SK-N-SH treated with all-trans-retinoic acid at 6 μM for 48 hours (cell line): Measurements from ENCODE around the gene TECPR1.

Source experiments
- ATAC-seq: fragments of 200-7000 bp; cut with Tn5 transposase; 3 replicates; pipeline ENCODE4 v1.9.1; 2020; ENCODE audit warnings: mild to moderate bottlenecking, moderate library complexity
- BACH2 ChIP-seq: fragments of 250-450 bp; sonication (Bioruptor Pico); IDR thresholded peaks from 2 replicates; pipeline ENCODE4 v1.9.0; 2021; ENCODE audit warnings: mild to moderate bottlenecking, borderline replicate concordance
- CSDC2 ChIP-seq: fragments of 250-450 bp; sonication (Bioruptor Pico); IDR thresholded peaks from 2 replicates; pipeline ENCODE4 v1.5.0; 2020; ENCODE audit warnings: mild to moderate bottlenecking, moderate library complexity
- GLIS3 ChIP-seq: fragments of 250-450 bp; sonication (Bioruptor Pico); IDR thresholded peaks from 2 replicates; pipeline ENCODE4 v1.5.0; 2020; ENCODE audit warnings: mild to moderate bottlenecking, moderate library complexity
- ISL1 ChIP-seq: fragments of 250-450 bp; sonication (Bioruptor Pico); IDR thresholded peaks from 2 replicates; pipeline ENCODE4 v2.1.2; 2022; ENCODE audit warnings: mild to moderate bottlenecking, moderate library complexity
- OSR1 ChIP-seq: fragments of 250-450 bp; sonication (Bioruptor Pico); IDR thresholded peaks from 2 replicates; pipeline ENCODE4 v1.8.0; 2022; ENCODE audit warnings: moderate library complexity, mild to moderate bottlenecking, inconsistent platforms
- RARB ChIP-seq: fragments of 250-450 bp; sonication (Bioruptor Pico); IDR thresholded peaks from 2 replicates; pipeline ENCODE4 v1.8.0; 2021; ENCODE audit warnings: mild to moderate bottlenecking, moderate library complexity
- TCF4 ChIP-seq: fragments of 250-450 bp; sonication (Bioruptor Pico); IDR thresholded peaks from 2 replicates; pipeline ENCODE4 v1.8.0; 2021; ENCODE audit warnings: mild to moderate bottlenecking, moderate library complexity, borderline replicate concordance
- ZC3H10 ChIP-seq: fragments of 250-450 bp; sonication (Bioruptor Pico); IDR thresholded peaks from 2 replicates; pipeline ENCODE4 v1.5.1; 2021; ENCODE audit warnings: mild to moderate bottlenecking, moderate library complexity
- ZFP3 ChIP-seq: fragments of 250-450 bp; sonication (Bioruptor Pico); IDR thresholded peaks from 2 replicates; pipeline ENCODE4 v1.5.0; 2020; ENCODE audit warnings: mild to moderate bottlenecking, moderate library complexity
- ZFP30 ChIP-seq: fragments of 450-650 bp; formaldehyde crosslinking; IDR thresholded peaks from 2 replicates; pipeline ENCODE4 v1.5.0; 2022; ENCODE audit warnings: mild to moderate bottlenecking, moderate library complexity
- ZNF565 ChIP-seq: fragments of 450-650 bp; formaldehyde crosslinking; conservative IDR thresholded peaks from 2 replicates; pipeline ENCODE4 v1.5.0; 2020; ENCODE audit warnings: low read depth, mild to moderate bottlenecking, moderate library complexity
- ZNF70 ChIP-seq: fragments of 450-650 bp; formaldehyde crosslinking; IDR thresholded peaks from 2 replicates; pipeline ENCODE4 v1.5.0; 2020; ENCODE audit warnings: mild to moderate bottlenecking, moderate library complexity
- ZNF8 ChIP-seq: fragments of 450-650 bp; formaldehyde crosslinking; IDR thresholded peaks from 2 replicates; pipeline ENCODE4 v1.5.0; 2020; ENCODE audit warnings: mild to moderate bottlenecking, moderate library complexity
- TF ChIP-seq, protein P1 (sequence below): fragments of 250-450 bp; sonication (Bioruptor Pico); IDR thresholded peaks from 2 replicates; pipeline ENCODE4 v1.8.0; 2021; ENCODE audit warnings: low read depth, mild to moderate bottlenecking, moderate library complexity, borderline replicate concordance
- TF ChIP-seq, protein P2 (sequence below): fragments of 250-450 bp; sonication (Bioruptor Pico); IDR thresholded peaks from 2 replicates; pipeline ENCODE4 v1.5.1; 2021; ENCODE audit warnings: mild to moderate bottlenecking, moderate library complexity
- TF ChIP-seq, protein P3 (sequence below): fragments of 250-450 bp; sonication (Bioruptor Pico); IDR thresholded peaks from 2 replicates; pipeline ENCODE4 v1.8.0; 2020; ENCODE audit warnings: mild to moderate bottlenecking, moderate library complexity, borderline replicate concordance
- TF ChIP-seq, protein P4 (sequence below): fragments of 250-450 bp; sonication (Bioruptor Pico); IDR thresholded peaks from 2 replicates; pipeline ENCODE4 v1.5.1; 2020; ENCODE audit warnings: low read depth, mild to moderate bottlenecking, moderate library complexity
- TF ChIP-seq, protein P5 (sequence below): fragments of 250-450 bp; sonication (Bioruptor Pico); IDR thresholded peaks from 2 replicates; pipeline ENCODE4 v1.5.0; 2020; ENCODE audit warnings: mild to moderate bottlenecking, moderate library complexity

Gene TECPR1

DNA sequence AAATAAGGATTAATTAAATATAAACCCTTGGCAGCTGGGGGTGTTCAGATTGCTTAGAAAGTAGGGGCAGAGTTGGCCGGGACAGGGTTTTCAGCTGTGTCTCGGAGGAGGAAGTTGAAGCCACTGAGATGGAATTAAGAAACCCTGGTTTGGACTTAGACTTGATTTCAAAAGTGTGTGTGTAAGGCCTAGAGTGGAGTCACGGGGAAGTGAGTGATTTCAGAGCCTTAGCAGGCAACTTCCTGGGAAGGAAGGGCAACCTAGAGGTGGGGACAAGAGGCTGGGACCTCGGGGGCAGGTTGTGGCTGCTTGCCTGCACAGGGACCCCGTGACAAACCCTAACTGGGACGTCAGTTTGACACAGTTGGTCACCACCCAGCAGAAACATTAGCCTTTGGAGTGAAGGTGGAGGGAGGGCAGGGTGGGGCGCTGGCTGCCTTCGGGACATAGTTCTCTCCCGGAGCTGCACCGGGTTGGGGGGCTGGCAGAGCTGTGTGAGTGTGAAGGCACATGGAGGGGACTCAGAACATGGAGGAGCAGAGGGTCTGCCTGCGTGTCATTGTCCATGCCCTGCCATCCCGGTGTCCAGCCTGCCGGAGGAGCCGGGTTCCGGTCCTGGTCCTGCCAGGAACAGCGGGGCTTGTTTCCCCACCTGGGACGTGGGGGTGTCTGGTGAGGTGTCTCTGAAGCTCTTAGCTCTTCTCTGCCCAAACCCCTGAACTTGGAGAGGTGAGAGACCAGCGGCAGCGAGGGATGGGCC is 31.3 kb upstream of the TECPR1 start:
- ATAC-seq = no peak
- TF ChIP-seq TCF4 (CRISPR knock-in tag) (no peak), GLIS3 (CRISPR knock-in tag) (no peak), RARB (no peak), ZC3H10 (CRISPR knock-in tag) (no peak), ISL1 (CRISPR knock-in tag) (no peak)
- TF ChIP-seq, protein P1, sequence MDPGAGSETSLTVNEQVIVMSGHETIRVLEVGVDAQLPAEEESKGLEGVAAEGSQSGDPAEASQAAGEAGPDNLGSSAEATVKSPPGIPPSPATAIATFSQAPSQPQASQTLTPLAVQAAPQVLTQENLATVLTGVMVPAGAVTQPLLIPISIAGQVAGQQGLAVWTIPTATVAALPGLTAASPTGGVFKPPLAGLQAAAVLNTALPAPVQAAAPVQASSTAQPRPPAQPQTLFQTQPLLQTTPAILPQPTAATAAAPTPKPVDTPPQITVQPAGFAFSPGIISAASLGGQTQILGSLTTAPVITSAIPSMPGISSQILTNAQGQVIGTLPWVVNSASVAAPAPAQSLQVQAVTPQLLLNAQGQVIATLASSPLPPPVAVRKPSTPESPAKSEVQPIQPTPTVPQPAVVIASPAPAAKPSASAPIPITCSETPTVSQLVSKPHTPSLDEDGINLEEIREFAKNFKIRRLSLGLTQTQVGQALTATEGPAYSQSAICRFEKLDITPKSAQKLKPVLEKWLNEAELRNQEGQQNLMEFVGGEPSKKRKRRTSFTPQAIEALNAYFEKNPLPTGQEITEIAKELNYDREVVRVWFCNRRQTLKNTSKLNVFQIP (CRISPR knock-in tag) = no peak

DNA sequence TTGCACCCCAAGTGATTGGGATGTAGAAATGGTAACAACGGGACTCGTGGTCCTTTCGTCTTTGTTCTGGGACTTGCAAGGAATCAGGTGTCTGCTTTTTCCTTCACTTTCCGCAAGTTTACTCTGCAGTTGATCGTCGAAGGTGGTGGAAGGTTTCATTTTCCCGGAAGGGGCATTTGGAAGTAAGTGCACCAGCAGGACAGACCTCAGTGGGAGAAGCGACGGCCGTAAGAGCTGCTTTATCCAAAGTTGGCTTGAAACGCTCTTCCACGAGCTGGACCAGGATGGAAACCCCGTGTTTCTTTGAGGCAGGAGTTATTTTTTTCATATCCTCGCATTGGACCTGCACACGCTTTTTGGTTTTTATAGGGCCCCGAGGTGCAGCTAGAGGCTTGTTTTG is 30.7 kb upstream of the TECPR1 start:
- TF ChIP-seq, protein P1 (CRISPR knock-in tag) = no peak
- TF ChIP-seq ZNF8 (no peak), ZFP30 (no peak), OSR1 (CRISPR knock-in tag) (no peak), TCF4 (CRISPR knock-in tag) (no peak), GLIS3 (CRISPR knock-in tag) (no peak), ISL1 (CRISPR knock-in tag) (no peak), RARB (no peak), ZFP3 (CRISPR knock-in tag) (no peak), ZNF565 (CRISPR knock-in tag) (no peak), ZNF70 (CRISPR knock-in tag) (no peak)
- TF ChIP-seq, protein P2, sequence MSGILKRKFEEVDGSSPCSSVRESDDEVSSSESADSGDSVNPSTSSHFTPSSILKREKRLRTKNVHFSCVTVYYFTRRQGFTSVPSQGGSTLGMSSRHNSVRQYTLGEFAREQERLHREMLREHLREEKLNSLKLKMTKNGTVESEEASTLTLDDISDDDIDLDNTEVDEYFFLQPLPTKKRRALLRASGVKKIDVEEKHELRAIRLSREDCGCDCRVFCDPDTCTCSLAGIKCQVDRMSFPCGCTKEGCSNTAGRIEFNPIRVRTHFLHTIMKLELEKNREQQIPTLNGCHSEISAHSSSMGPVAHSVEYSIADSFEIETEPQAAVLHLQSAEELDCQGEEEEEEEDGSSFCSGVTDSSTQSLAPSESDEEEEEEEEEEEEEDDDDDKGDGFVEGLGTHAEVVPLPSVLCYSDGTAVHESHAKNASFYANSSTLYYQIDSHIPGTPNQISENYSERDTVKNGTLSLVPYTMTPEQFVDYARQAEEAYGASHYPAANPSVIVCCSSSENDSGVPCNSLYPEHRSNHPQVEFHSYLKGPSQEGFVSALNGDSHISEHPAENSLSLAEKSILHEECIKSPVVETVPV (CRISPR knock-in tag) = no peak
- TF ChIP-seq, protein P3, sequence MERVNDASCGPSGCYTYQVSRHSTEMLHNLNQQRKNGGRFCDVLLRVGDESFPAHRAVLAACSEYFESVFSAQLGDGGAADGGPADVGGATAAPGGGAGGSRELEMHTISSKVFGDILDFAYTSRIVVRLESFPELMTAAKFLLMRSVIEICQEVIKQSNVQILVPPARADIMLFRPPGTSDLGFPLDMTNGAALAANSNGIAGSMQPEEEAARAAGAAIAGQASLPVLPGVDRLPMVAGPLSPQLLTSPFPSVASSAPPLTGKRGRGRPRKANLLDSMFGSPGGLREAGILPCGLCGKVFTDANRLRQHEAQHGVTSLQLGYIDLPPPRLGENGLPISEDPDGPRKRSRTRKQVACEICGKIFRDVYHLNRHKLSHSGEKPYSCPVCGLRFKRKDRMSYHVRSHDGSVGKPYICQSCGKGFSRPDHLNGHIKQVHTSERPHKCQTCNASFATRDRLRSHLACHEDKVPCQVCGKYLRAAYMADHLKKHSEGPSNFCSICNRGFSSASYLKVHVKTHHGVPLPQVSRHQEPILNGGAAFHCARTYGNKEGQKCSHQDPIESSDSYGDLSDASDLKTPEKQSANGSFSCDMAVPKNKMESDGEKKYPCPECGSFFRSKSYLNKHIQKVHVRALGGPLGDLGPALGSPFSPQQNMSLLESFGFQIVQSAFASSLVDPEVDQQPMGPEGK (CRISPR knock-in tag) = no peak

DNA sequence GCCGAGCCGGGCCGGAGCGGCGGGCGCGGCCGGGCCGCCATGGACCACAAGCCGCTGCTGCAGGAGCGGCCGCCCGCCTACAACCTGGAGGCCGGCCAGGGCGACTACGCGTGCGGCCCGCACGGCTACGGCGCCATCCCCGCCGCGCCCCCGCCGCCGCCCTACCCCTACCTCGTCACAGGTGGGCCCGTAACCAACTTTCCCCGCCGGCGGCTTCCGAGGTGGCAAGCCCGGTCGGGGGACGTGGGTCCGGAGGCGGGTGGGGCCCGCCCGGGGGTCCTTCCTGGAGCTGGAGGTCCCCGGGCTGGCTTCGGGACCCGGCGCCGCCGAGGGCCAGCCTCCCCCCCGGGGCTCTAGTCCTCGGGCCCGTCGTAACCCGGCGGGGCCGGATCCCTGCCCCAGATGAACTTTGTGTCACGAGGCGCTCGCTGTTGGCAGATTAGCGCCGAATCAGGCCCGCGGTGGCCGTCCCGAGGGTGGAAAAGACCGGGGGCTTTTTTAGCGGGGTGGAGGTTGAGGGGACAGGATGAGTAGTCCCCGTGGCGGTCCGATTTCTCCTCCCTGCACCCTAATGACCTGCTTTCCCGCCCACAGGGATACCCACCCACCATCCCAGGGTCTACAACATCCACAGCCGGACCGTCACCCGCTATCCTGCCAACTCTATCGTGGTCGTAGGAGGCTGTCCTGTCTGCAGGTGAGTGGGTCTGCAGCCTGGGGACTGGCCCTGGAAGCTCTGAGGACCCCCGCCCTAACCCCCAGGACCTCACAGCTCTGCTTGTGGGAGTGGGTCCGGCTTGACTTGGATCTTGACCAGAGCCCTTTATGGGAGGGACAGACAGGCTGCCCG is 29.9 kb upstream of the TECPR1 start:
- peak; percentile 0; the same call in 1 of the 3 replicates for ATAC-seq
- TF ChIP-seq ZNF70 (CRISPR knock-in tag) (no peak), ZC3H10 (CRISPR knock-in tag) (no peak)

More for the DNA sequence above, 30.7 kb upstream of the TECPR1 start:
- ATAC-seq = no peak

DNA sequence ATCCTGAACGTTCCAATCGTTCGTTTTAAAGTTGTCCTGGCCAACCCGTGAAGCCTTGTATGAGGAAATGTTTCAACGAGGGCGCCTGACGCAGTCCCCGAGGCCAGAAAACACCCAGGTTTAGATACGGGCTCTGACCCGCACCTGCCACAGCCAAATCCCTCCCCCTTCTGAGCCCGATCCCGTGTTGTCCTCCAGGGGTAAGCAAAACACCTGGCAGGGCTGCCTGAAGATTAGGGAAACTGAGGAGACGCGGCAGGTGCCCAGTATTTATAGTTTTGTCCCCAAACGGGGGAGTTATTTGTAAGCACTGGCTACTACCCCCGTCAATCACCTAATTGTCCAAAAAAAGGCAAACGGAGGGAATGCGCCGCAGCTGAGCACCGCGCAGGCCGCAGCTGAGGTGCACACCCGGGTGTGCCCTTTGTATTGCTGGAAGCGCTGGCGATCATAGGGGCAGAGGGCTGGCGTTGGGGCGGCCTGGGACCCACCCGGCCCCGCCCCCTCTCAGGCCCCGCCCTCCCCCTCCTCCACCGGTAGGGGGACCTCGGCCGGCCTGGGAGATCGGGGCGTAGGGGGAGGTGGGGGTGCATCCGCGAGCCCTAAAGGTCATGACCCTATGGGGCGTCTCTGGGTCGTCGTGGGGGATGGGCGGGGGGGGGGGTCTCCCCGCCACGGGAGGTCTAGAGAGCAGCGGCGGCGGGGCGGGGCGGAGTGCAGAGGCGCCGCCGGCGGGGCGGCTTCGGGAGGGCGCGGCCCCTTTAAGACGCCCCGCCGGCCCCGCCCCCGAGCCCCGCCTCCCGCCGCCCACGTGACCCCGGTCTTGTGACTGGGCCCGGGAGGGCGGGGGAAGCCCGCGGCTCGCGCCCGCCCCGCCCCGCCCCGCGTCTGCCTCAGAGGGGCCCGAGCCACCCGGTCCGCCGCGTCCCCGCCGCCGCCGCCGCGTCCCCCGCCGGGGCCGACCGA is 29.0 kb upstream of the TECPR1 start, which contains the start of gene BRI3:
TSS of gene BRI3 (plus strand) at position 896 of the 966 bp plus-strand sequence. CDS start 110 bp downstream, outside the sequence.
- TF ChIP-seq, protein P4, sequence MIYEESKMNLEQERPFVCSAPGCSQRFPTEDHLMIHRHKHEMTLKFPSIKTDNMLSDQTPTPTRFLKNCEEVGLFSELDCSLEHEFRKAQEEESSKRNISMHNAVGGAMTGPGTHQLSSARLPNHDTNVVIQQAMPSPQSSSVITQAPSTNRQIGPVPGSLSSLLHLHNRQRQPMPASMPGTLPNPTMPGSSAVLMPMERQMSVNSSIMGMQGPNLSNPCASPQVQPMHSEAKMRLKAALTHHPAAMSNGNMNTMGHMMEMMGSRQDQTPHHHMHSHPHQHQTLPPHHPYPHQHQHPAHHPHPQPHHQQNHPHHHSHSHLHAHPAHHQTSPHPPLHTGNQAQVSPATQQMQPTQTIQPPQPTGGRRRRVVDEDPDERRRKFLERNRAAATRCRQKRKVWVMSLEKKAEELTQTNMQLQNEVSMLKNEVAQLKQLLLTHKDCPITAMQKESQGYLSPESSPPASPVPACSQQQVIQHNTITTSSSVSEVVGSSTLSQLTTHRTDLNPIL (CRISPR knock-in tag) = no peak
- no peak for TF ChIP-seq TCF4 (CRISPR knock-in tag)
- TF ChIP-seq, protein P5, sequence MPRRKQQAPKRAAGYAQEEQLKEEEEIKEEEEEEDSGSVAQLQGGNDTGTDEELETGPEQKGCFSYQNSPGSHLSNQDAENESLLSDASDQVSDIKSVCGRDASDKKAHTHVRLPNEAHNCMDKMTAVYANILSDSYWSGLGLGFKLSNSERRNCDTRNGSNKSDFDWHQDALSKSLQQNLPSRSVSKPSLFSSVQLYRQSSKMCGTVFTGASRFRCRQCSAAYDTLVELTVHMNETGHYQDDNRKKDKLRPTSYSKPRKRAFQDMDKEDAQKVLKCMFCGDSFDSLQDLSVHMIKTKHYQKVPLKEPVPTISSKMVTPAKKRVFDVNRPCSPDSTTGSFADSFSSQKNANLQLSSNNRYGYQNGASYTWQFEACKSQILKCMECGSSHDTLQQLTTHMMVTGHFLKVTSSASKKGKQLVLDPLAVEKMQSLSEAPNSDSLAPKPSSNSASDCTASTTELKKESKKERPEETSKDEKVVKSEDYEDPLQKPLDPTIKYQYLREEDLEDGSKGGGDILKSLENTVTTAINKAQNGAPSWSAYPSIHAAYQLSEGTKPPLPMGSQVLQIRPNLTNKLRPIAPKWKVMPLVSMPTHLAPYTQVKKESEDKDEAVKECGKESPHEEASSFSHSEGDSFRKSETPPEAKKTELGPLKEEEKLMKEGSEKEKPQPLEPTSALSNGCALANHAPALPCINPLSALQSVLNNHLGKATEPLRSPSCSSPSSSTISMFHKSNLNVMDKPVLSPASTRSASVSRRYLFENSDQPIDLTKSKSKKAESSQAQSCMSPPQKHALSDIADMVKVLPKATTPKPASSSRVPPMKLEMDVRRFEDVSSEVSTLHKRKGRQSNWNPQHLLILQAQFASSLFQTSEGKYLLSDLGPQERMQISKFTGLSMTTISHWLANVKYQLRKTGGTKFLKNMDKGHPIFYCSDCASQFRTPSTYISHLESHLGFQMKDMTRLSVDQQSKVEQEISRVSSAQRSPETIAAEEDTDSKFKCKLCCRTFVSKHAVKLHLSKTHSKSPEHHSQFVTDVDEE (CRISPR knock-in tag) = no peak
- no peak for TF ChIP-seq CSDC2
- no peak for TF ChIP-seq BACH2
- TF ChIP-seq ZFP30 = no peak
- no peak for TF ChIP-seq ZNF70 (CRISPR knock-in tag)
- no peak for TF ChIP-seq ZNF8
- peak; percentile 66 for ATAC-seq
